BLaER1 treated with 17β-estradiol and CSF1 and Interleukin-3, amounts not matched to agents 10 nM and 100 nM (cell line): Measurements from ENCODE around the gene ZNF729.

Source experiments
- H3K27ac ChIP-seq, 11 experiments: shearing (Covaris generic); formaldehyde crosslinking; 2 replicates each; pipeline ENCODE4 v1.8.1; 2022
- H3K27me3 ChIP-seq, 11 experiments: shearing (Covaris generic); formaldehyde crosslinking; 2 replicates each; pipeline ENCODE4 v1.8.1; 2022
- H3K36me3 ChIP-seq, 11 experiments: shearing (Covaris generic); formaldehyde crosslinking; 2 replicates each; pipeline ENCODE4 v1.8.1; 2022
- H3K4me1 ChIP-seq, 10 experiments: shearing (Covaris generic); formaldehyde crosslinking; 2 replicates each; pipeline ENCODE4 v1.8.1; 2022
- H3K4me2 ChIP-seq, 11 experiments: shearing (Covaris generic); formaldehyde crosslinking; 2 replicates each; pipeline ENCODE4 v1.8.1; 2022
- H3K4me3 ChIP-seq, 10 experiments: shearing (Covaris generic); formaldehyde crosslinking; 2 replicates each; pipeline ENCODE4 v1.8.1; 2022
- H3K9ac ChIP-seq, 11 experiments: shearing (Covaris generic); formaldehyde crosslinking; 2 replicates each; pipeline ENCODE4 v1.8.1; 2022
- H3K9me3 ChIP-seq, 11 experiments: shearing (Covaris generic); formaldehyde crosslinking; replicated peaks in 1 of 11; 2 replicates each; pipeline ENCODE4 v1.8.1; 2022
- H4K20me1 ChIP-seq, 11 experiments: shearing (Covaris generic); formaldehyde crosslinking; 2 replicates each; pipeline ENCODE4 v1.8.1; 2022
- Cebpa-rat ChIP-seq, 11 experiments: shearing (Covaris generic); IDR thresholded peaks; 2 replicates each; pipeline ENCODE4 v1.8.1; 2022

The ZNF729 gene

DNA sequence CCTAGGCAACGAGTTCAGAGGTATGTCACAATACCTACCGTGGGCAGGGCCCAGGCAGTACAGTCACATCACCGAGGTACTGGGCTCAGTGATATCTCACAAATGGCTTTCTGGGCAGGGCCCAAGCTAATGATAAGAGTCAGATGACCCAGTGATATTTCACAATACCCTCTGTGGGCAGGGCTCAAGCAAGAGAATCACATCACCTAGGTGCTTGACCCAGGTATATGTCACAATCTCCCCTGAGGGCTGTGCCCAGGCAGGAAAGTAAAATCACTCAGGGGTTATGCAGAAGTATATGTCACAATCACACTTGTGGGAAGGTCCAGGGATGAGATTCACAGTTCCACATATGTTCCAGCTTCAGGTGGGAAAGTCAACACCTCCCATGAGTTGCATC is 45.3 kb downstream of the ZNF729 start:
- H3K27ac ChIP-seq: no peak overlapping the region
- H3K27me3 ChIP-seq: no peaks in the 10 kb centered on the region
- H3K36me3 ChIP-seq: no peaks in the 10 kb centered on the region
- H3K4me1 ChIP-seq: no peaks in the 10 kb centered on the region
- peak in 4 of 11 experiments; percentile 38 to 59 (median 49); a peak in 5 of 22 replicates for TF ChIP-seq Cebpa-rat (IDR thresholded peaks at IDR 0.05)
- no peaks in the 10 kb centered on the region for H4K20me1 ChIP-seq
- H3K9me3 ChIP-seq: peaks cover 14 to 72% (median 42%) of the 10 kb centered on the region in 11 experiments; a peak in 19 of 22 replicates
- no peak overlapping the region for H3K4me3 ChIP-seq
- no peak overlapping the region for H3K4me2 ChIP-seq
- no peak overlapping the region for H3K9ac ChIP-seq

DNA sequence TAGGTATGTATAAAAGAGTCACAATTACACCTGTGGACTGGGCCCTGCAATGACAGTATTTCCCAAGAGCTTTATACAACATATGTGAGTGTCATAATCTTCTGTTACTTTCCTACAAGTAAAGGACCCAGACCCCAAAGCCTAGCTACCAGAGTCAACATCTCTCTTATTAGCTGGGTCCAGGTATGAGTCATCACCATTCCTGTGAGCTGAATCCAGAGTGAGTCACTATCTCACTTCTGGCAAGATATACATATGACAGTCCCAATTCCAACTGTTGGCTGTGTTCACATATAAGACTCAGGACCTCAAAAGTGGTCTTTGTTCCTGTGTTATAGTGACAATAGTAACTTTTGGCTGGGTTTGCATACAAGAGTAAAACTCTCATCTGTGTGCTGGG is 46.7 kb downstream of the ZNF729 start:
- Histone ChIP-seq H3K4me1 (no peaks in the 10 kb centered on the region), H3K9me3 (peaks cover 7 to 58% (median 29%) of the 10 kb centered on the region in 11 experiments; a peak in 16 of 22 replicates), H3K4me2 (no peak overlapping the region), H4K20me1 (no peaks in the 10 kb centered on the region), H3K27me3 (no peaks in the 10 kb centered on the region), H3K9ac (no peak overlapping the region), H3K27ac (no peak overlapping the region), H3K4me3 (no peak overlapping the region), H3K36me3 (no peaks in the 10 kb centered on the region)
- TF ChIP-seq Cebpa-rat (IDR thresholded peaks at IDR 0.05): no peak

DNA sequence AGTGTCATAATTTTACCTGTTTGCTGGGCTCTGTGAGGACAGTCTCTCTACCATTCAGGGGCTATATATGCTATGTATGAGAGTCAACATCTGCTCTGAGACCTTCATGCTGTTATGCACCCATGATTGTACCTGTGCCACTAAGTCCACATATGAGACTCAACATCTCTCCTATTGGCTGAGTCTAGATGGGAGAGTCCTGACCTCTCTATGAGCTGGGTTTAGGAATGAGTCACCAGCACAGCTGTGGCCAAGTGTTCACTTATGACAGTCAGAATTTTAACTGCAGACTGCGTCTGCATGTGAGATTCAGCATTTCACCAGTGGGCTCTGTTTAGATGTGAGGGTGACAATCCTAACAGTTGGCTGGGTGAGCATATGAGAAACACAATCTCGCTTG is 49.5 kb downstream of the ZNF729 start:
- no peak for TF ChIP-seq Cebpa-rat (IDR thresholded peaks at IDR 0.05)
- Histone ChIP-seq H3K4me1 (no peaks in the 10 kb centered on the region), H3K9me3 (peaks cover 0 to 39% (median 13%) of the 10 kb centered on the region in 11 experiments; a peak in 12 of 22 replicates), H3K36me3 (no peaks in the 10 kb centered on the region), H3K27ac (no peak overlapping the region), H3K4me2 (no peak overlapping the region), H3K4me3 (no peak overlapping the region), H3K9ac (no peak overlapping the region), H3K27me3 (no peaks in the 10 kb centered on the region), H4K20me1 (no peaks in the 10 kb centered on the region)

DNA sequence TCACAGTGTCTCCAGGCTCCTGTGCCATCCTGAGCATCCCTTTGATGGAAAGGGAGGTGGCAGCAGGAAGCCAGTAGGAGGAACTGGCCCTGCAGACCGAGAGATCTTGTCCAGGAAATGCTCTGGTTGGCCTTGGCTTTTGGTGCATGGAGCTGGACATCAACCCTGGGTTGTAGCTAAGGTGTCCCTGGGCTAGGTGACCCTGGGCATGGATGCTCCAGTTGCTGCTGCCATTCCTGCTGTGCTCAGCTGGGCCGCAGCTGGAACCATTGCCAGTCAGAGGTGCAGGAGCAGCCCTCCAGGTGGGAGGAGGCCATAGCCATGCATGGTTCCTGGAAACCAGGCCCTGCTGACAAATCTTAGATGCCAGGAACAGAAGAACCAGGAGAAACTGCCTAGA is 68.4 kb downstream of the ZNF729 start:
- no peak overlapping the region for H3K4me3 ChIP-seq
- no peak overlapping the region for H3K9ac ChIP-seq
- no peaks in the 10 kb centered on the region for H4K20me1 ChIP-seq
- no peak for TF ChIP-seq Cebpa-rat (IDR thresholded peaks at IDR 0.05)
- no peak overlapping the region for H3K4me2 ChIP-seq
- no peak overlapping the region for H3K27ac ChIP-seq
- H3K27me3 ChIP-seq: no peaks in the 10 kb centered on the region
- H3K9me3 ChIP-seq: peaks cover 31 to 89% (median 58%) of the 10 kb centered on the region in 11 experiments
- no peaks in the 10 kb centered on the region for H3K4me1 ChIP-seq
- H3K36me3 ChIP-seq: no peaks in the 10 kb centered on the region
